ENCODE measurements around the gene NSRP1. TPM values are rescaled to one million over a fixed set of nuclear protein-coding genes. Genes with fewer than 3 reads are reported as not detected.
"Not testable (repeated sequence)": the region's sequence is repeated elsewhere in the genome, so short reads cannot be mapped to it uniquely, and the experiment has no call there.

The NSRP1 gene
- 10 to 100 TPM; 22.1 to 33.8 TPM for total RNA-seq
- long read RNA-seq, partial matches to known transcripts = 2 of 14 reads
- long read RNA-seq, other reads (novel, unspliced or antisense) = 7 of 14 reads

- ATAC-seq (peak; percentile 99), DNase-seq (peak; percentile 96)
- intact Hi-C loops (cut with DNase I) = loop anchor here in 1 of 2 donors (5.0 kb wide), 1 partner anchor 260 kb away; the partner anchor contains the start of gene CPD
Measured at GRCh38 chr17:30116661-30117551, at the start of gene NSRP1. NSRP1 (plus strand) TSS chr17:30116816; CDS start chr17:30116844, 28 bp downstream.

GRCh38 chr17:30068465-30068864, 48.2 kb upstream of the NSRP1 start:
- intact Hi-C loops (cut with DNase I) = no loop called here
- DNase-seq (no peak), ATAC-seq (no peak)

GRCh38 chr17:30074254-30074653, 42.4 kb upstream of the NSRP1 start:
- DNase-seq = no peak
- intact Hi-C loops (cut with DNase I) = no loop called here
- ATAC-seq = no peak

GRCh38 chr17:30074730-30075129, 41.9 kb upstream of the NSRP1 start:
- DNase-seq (no peak), ATAC-seq (no peak)
- intact Hi-C loops (cut with DNase I) = no loop called here

GRCh38 chr17:30082773-30083172, 33.8 kb upstream of the NSRP1 start:
- no peak for DNase-seq
- intact Hi-C loops (cut with DNase I) = no loop called here

GRCh38 chr17:30084788-30085187, 31.8 kb upstream of the NSRP1 start:
- intact Hi-C loops (cut with DNase I) = no loop called here

More at GRCh38 chr17:30082773-30083172, 33.8 kb upstream of the NSRP1 start:
- ATAC-seq = no peak

GRCh38 chr17:30086896-30087295, 29.7 kb upstream of the NSRP1 start:
- intact Hi-C loops (cut with DNase I) = no loop called here
- ATAC-seq = no peak

More at GRCh38 chr17:30084788-30085187, 31.8 kb upstream of the NSRP1 start:
- no peak for DNase-seq
- ATAC-seq = no peak

GRCh38 chr17:30087431-30087830, 29.2 kb upstream of the NSRP1 start:
- DNase-seq; ATAC-seq; intact Hi-C loops (cut with DNase I): not testable (repeated sequence)

More at GRCh38 chr17:30086896-30087295, 29.7 kb upstream of the NSRP1 start:
- no peak for DNase-seq

GRCh38 chr17:30091121-30091670, 25.4 kb upstream of the NSRP1 start:
- intact Hi-C loops (cut with DNase I) = loop anchor here in 1 of 2 donors (10.0 kb wide), 2 partner anchors 66 to 286 kb away; no protein-coding TSS in a partner anchor
- no peak for DNase-seq
- ATAC-seq = no peak

GRCh38 chr17:30091771-30092170, 24.8 kb upstream of the NSRP1 start:
- intact Hi-C loops (cut with DNase I) = loop anchor here in 1 of 2 donors (10.0 kb wide), 2 partner anchors 67 to 287 kb away; no protein-coding TSS in a partner anchor
- DNase-seq (no peak), ATAC-seq (no peak)

- intact Hi-C loops (cut with DNase I) = loop anchor here in 1 of 2 donors (10.0 kb wide), 2 partner anchors 68 to 288 kb away; no protein-coding TSS in a partner anchor
- ATAC-seq = no peak
- no peak for DNase-seq
Measured at GRCh38 chr17:30092886-30093285, 23.7 kb upstream of the NSRP1 start.

GRCh38 chr17:30093463-30094147, 23.0 kb upstream of the NSRP1 start:
- DNase-seq (no peak), ATAC-seq (peak; percentile 72 to 74)
- intact Hi-C loops (cut with DNase I) = loop anchor here in 1 of 2 donors (10.0 kb wide), 2 partner anchors 69 to 289 kb away; no protein-coding TSS in a partner anchor

GRCh38 chr17:30095507-30096244, 20.9 kb upstream of the NSRP1 start:
- peak in 1 of 2 donors; percentile 71 for ATAC-seq
- no peak for DNase-seq
- intact Hi-C loops (cut with DNase I) = loop anchor here in 1 of 2 donors (10.0 kb wide), 2 partner anchors 71 to 291 kb away; no protein-coding TSS in a partner anchor

GRCh38 chr17:30101686-30102390, 14.8 kb upstream of the NSRP1 start:
- ATAC-seq (no peak), DNase-seq (no peak)
- intact Hi-C loops (cut with DNase I) = loop anchor here in 1 of 2 donors (5.0 kb wide), 1 partner anchor 175 kb away; no protein-coding TSS in a partner anchor

GRCh38 chr17:30103921-30104320, 12.7 kb upstream of the NSRP1 start:
- no peak for ATAC-seq
- intact Hi-C loops (cut with DNase I) = loop anchor here in 1 of 2 donors (5.0 kb wide), 1 partner anchor 173 kb away; no protein-coding TSS in a partner anchor
- DNase-seq = no peak

GRCh38 chr17:30104575-30105339, 11.9 kb upstream of the NSRP1 start:
- intact Hi-C loops (cut with DNase I) = loop anchor here in 1 of 2 donors (5.0 kb wide), 1 partner anchor 173 kb away; no protein-coding TSS in a partner anchor
- peak; percentile 97 to 99 for ATAC-seq
- DNase-seq = peak; percentile 82

GRCh38 chr17:30112794-30113193, 3.8 kb upstream of the NSRP1 start:
- intact Hi-C loops (cut with DNase I) = no loop called here
- ATAC-seq (no peak), DNase-seq (no peak)
